ENCODE data around the gene MLPH.

Gene MLPH

GRCh38 chr2:237449193-237449881 lies 37.7 kb upstream of the MLPH start:
- H3K4me3 ChIP-seq (ENCODE audit: low read length) = no peak overlapping the region
- peaks cover 14% of the 10 kb centered on the region for H3K4me1 ChIP-seq (ENCODE audit: control insufficient read depth, insufficient read depth, low read length)
- H3K36me3 ChIP-seq (ENCODE audit: control insufficient read depth, insufficient read depth, low read length) = no peaks in the 10 kb centered on the region
- H3K27me3 ChIP-seq (ENCODE audit: control insufficient read depth, insufficient read depth, low read length) = no peaks in the 10 kb centered on the region
- H3K9ac ChIP-seq (ENCODE audit: low read length) = no peak overlapping the region
- no peaks in the 10 kb centered on the region for H3K9me3 ChIP-seq (ENCODE audit: control insufficient read depth, low read length)

GRCh38 chr2:237450108-237450507 lies 36.9 kb upstream of the MLPH start:
- peaks cover 14% of the 10 kb centered on the region for H3K4me1 ChIP-seq (ENCODE audit: control insufficient read depth, insufficient read depth, low read length)
- H3K9ac ChIP-seq (ENCODE audit: low read length) = no peak overlapping the region
- H3K4me3 ChIP-seq (ENCODE audit: low read length) = no peak overlapping the region

GRCh38 chr2:237450583-237450982 lies 36.5 kb upstream of the MLPH start:
- Histone ChIP-seq H3K36me3 (ENCODE audit: control insufficient read depth, insufficient read depth, low read length) (no peaks in the 10 kb centered on the region), H3K9me3 (ENCODE audit: control insufficient read depth, low read length) (no peaks in the 10 kb centered on the region), H3K27me3 (ENCODE audit: control insufficient read depth, insufficient read depth, low read length) (no peaks in the 10 kb centered on the region), H3K4me1 (ENCODE audit: control insufficient read depth, insufficient read depth, low read length) (peaks cover 14% of the 10 kb centered on the region), H3K4me3 (ENCODE audit: low read length) (no peak overlapping the region), H3K9ac (ENCODE audit: low read length) (no peak overlapping the region)

More at GRCh38 chr2:237450108-237450507, 36.9 kb upstream of the MLPH start:
- Histone ChIP-seq H3K27me3 (ENCODE audit: control insufficient read depth, insufficient read depth, low read length) (no peaks in the 10 kb centered on the region), H3K36me3 (ENCODE audit: control insufficient read depth, insufficient read depth, low read length) (no peaks in the 10 kb centered on the region), H3K9me3 (ENCODE audit: control insufficient read depth, low read length) (no peaks in the 10 kb centered on the region)

GRCh38 chr2:237451643-237452469 lies 35.2 kb upstream of the MLPH start:
- no peaks in the 10 kb centered on the region for H3K27me3 ChIP-seq (ENCODE audit: control insufficient read depth, insufficient read depth, low read length)
- peaks cover 14% of the 10 kb centered on the region for H3K4me1 ChIP-seq (ENCODE audit: control insufficient read depth, insufficient read depth, low read length)
- no peaks in the 10 kb centered on the region for H3K36me3 ChIP-seq (ENCODE audit: control insufficient read depth, insufficient read depth, low read length)
- no peaks in the 10 kb centered on the region for H3K9me3 ChIP-seq (ENCODE audit: control insufficient read depth, low read length)
- no peak overlapping the region for H3K4me3 ChIP-seq (ENCODE audit: low read length)
- no peak overlapping the region for H3K9ac ChIP-seq (ENCODE audit: low read length)

GRCh38 chr2:237452861-237453260 lies 34.2 kb upstream of the MLPH start:
- Histone ChIP-seq H3K4me3 (ENCODE audit: low read length) (no peak overlapping the region), H3K27me3 (ENCODE audit: control insufficient read depth, insufficient read depth, low read length) (no peaks in the 10 kb centered on the region), H3K9me3 (ENCODE audit: control insufficient read depth, low read length) (no peaks in the 10 kb centered on the region), H3K4me1 (ENCODE audit: control insufficient read depth, insufficient read depth, low read length) (peaks cover 14% of the 10 kb centered on the region), H3K9ac (ENCODE audit: low read length) (no peak overlapping the region), H3K36me3 (ENCODE audit: control insufficient read depth, insufficient read depth, low read length) (no peaks in the 10 kb centered on the region)

- Histone ChIP-seq H3K4me1 (ENCODE audit: control insufficient read depth, insufficient read depth, low read length) (peaks cover 14% of the 10 kb centered on the region), H3K4me3 (ENCODE audit: low read length) (no peak overlapping the region), H3K9ac (ENCODE audit: low read length) (no peak overlapping the region), H3K9me3 (ENCODE audit: control insufficient read depth, low read length) (no peaks in the 10 kb centered on the region), H3K36me3 (ENCODE audit: control insufficient read depth, insufficient read depth, low read length) (no peaks in the 10 kb centered on the region), H3K27me3 (ENCODE audit: control insufficient read depth, insufficient read depth, low read length) (no peaks in the 10 kb centered on the region)
These were observed 33.4 kb upstream of the MLPH start for GRCh38 chr2:237453671-237454070.

- no peak overlapping the region for H3K4me3 ChIP-seq (ENCODE audit: low read length)
- H3K9ac ChIP-seq (ENCODE audit: low read length) = no peak overlapping the region
These were observed 31.3 kb upstream of the MLPH start for GRCh38 chr2:237455764-237456163.

GRCh38 chr2:237456200-237456843 lies 30.7 kb upstream of the MLPH start:
- Histone ChIP-seq H3K4me3 (ENCODE audit: low read length) (no peak overlapping the region), H3K27me3 (ENCODE audit: control insufficient read depth, insufficient read depth, low read length) (no peaks in the 10 kb centered on the region), H3K9me3 (ENCODE audit: control insufficient read depth, low read length) (no peaks in the 10 kb centered on the region), H3K4me1 (ENCODE audit: control insufficient read depth, insufficient read depth, low read length) (no peaks in the 10 kb centered on the region), H3K36me3 (ENCODE audit: control insufficient read depth, insufficient read depth, low read length) (no peaks in the 10 kb centered on the region), H3K9ac (ENCODE audit: low read length) (no peak overlapping the region)

More at GRCh38 chr2:237455764-237456163, 31.3 kb upstream of the MLPH start:
- no peaks in the 10 kb centered on the region for H3K9me3 ChIP-seq (ENCODE audit: control insufficient read depth, low read length)
- no peaks in the 10 kb centered on the region for H3K4me1 ChIP-seq (ENCODE audit: control insufficient read depth, insufficient read depth, low read length)
- H3K27me3 ChIP-seq (ENCODE audit: control insufficient read depth, insufficient read depth, low read length) = no peaks in the 10 kb centered on the region
- H3K36me3 ChIP-seq (ENCODE audit: control insufficient read depth, insufficient read depth, low read length) = no peaks in the 10 kb centered on the region

GRCh38 chr2:237457388-237457941 lies 29.6 kb upstream of the MLPH start:
- Histone ChIP-seq H3K4me3 (ENCODE audit: low read length) (no peak overlapping the region), H3K4me1 (ENCODE audit: control insufficient read depth, insufficient read depth, low read length) (no peaks in the 10 kb centered on the region), H3K27me3 (ENCODE audit: control insufficient read depth, insufficient read depth, low read length) (no peaks in the 10 kb centered on the region), H3K36me3 (ENCODE audit: control insufficient read depth, insufficient read depth, low read length) (no peaks in the 10 kb centered on the region), H3K9me3 (ENCODE audit: control insufficient read depth, low read length) (no peaks in the 10 kb centered on the region), H3K9ac (ENCODE audit: low read length) (no peak overlapping the region)

- no peaks in the 10 kb centered on the region for H3K36me3 ChIP-seq (ENCODE audit: control insufficient read depth, insufficient read depth, low read length)
- no peaks in the 10 kb centered on the region for H3K4me1 ChIP-seq (ENCODE audit: control insufficient read depth, insufficient read depth, low read length)
- no peak overlapping the region for H3K9ac ChIP-seq (ENCODE audit: low read length)
- no peak overlapping the region for H3K4me3 ChIP-seq (ENCODE audit: low read length)
- H3K9me3 ChIP-seq (ENCODE audit: control insufficient read depth, low read length) = no peaks in the 10 kb centered on the region
- H3K27me3 ChIP-seq (ENCODE audit: control insufficient read depth, insufficient read depth, low read length) = no peaks in the 10 kb centered on the region
These were observed 28.5 kb upstream of the MLPH start for GRCh38 chr2:237458519-237458918.

GRCh38 chr2:237459226-237459625 lies 27.8 kb upstream of the MLPH start:
- Histone ChIP-seq H3K4me3 (ENCODE audit: low read length) (no peak overlapping the region), H3K9me3 (ENCODE audit: control insufficient read depth, low read length) (no peaks in the 10 kb centered on the region), H3K4me1 (ENCODE audit: control insufficient read depth, insufficient read depth, low read length) (no peaks in the 10 kb centered on the region), H3K27me3 (ENCODE audit: control insufficient read depth, insufficient read depth, low read length) (no peaks in the 10 kb centered on the region), H3K9ac (ENCODE audit: low read length) (no peak overlapping the region), H3K36me3 (ENCODE audit: control insufficient read depth, insufficient read depth, low read length) (no peaks in the 10 kb centered on the region)

- Histone ChIP-seq H3K36me3 (ENCODE audit: control insufficient read depth, insufficient read depth, low read length) (no peaks in the 10 kb centered on the region), H3K9me3 (ENCODE audit: control insufficient read depth, low read length) (no peaks in the 10 kb centered on the region), H3K4me3 (ENCODE audit: low read length) (no peak overlapping the region), H3K9ac (ENCODE audit: low read length) (no peak overlapping the region), H3K27me3 (ENCODE audit: control insufficient read depth, insufficient read depth, low read length) (no peaks in the 10 kb centered on the region), H3K4me1 (ENCODE audit: control insufficient read depth, insufficient read depth, low read length) (no peaks in the 10 kb centered on the region)
These were observed 27.3 kb upstream of the MLPH start for GRCh38 chr2:237459741-237460174.

Measured in mucosa of stomach (tissue), 1 donor.